HG02938 (cell line): ENCODE data around the gene PRSS48.
"Not testable (repeated sequence)": the region's sequence is repeated elsewhere in the genome, so short reads cannot be mapped to it uniquely, and the experiment has no call there.

Source experiments
- ATAC-seq: cut with Tn5 transposase; IDR thresholded peaks from one replicate; pipeline ENCODE4 v1.9.1; 2021; ENCODE audit warnings: mild to moderate bottlenecking, moderate library complexity; ENCODE audit not compliant: unreplicated experiment

Gene PRSS48

GRCh38 chr4:151259752-151260151 lies 17.2 kb upstream of the PRSS48 start:
- no peak for ATAC-seq

- no peak for ATAC-seq
These were observed 16.4 kb upstream of the PRSS48 start for GRCh38 chr4:151260526-151260925.

- no peak for ATAC-seq
These were observed 13.5 kb upstream of the PRSS48 start for GRCh38 chr4:151263455-151263854.

- no peak for ATAC-seq
These were observed 10.5 kb upstream of the PRSS48 start for GRCh38 chr4:151266497-151266896.

GRCh38 chr4:151267104-151267503 lies 9.9 kb upstream of the PRSS48 start:
- no peak for ATAC-seq

- ATAC-seq = no peak
These were observed 9.0 kb upstream of the PRSS48 start for GRCh38 chr4:151267822-151268535.

- not testable (repeated sequence) for ATAC-seq
These were observed 8.1 kb upstream of the PRSS48 start for GRCh38 chr4:151268905-151269304.

- no peak for ATAC-seq
These were observed 7.7 kb downstream of the PRSS48 start for GRCh38 chr4:151284534-151285245.

- no peak for ATAC-seq
These were observed 10.4 kb downstream of the PRSS48 start for GRCh38 chr4:151287409-151287808.

GRCh38 chr4:151291485-151291884 lies 14.5 kb downstream of the PRSS48 start:
- ATAC-seq = no peak

- ATAC-seq = no peak
These were observed 15.1 kb downstream of the PRSS48 start for GRCh38 chr4:151292038-151292437.

GRCh38 chr4:151294833-151295496 lies 18.0 kb downstream of the PRSS48 start:
- no peak for ATAC-seq

GRCh38 chr4:151296227-151296626 lies 19.3 kb downstream of the PRSS48 start:
- no peak for ATAC-seq

- ATAC-seq = no peak
These were observed 20.2 kb downstream of the PRSS48 start for GRCh38 chr4:151297170-151297569.

GRCh38 chr4:151302432-151302831 lies 25.5 kb downstream of the PRSS48 start:
- no peak for ATAC-seq

- no peak for ATAC-seq
These were observed 27.3 kb downstream of the PRSS48 start for GRCh38 chr4:151304226-151304625.

GRCh38 chr4:151304755-151305154 lies 27.8 kb downstream of the PRSS48 start:
- peak; percentile 91 for ATAC-seq

GRCh38 chr4:151310124-151310728 lies 33.3 kb downstream of the PRSS48 start:
- no peak for ATAC-seq

- ATAC-seq = no peak
These were observed 36.5 kb downstream of the PRSS48 start for GRCh38 chr4:151313306-151314009.

- no peak for ATAC-seq
These were observed 37.0 kb downstream of the PRSS48 start for GRCh38 chr4:151314010-151314355.

GRCh38 chr4:151314479-151314878 lies 37.5 kb downstream of the PRSS48 start:
- no peak for ATAC-seq
